ENCODE data around the gene RICTOR. TPM values are rescaled to one million over a fixed set of nuclear protein-coding genes. Genes with fewer than 3 reads are reported as not detected.

Gene RICTOR
- total RNA-seq, 1 donor from 2014 or later, result 46.4 TPM

DNA sequence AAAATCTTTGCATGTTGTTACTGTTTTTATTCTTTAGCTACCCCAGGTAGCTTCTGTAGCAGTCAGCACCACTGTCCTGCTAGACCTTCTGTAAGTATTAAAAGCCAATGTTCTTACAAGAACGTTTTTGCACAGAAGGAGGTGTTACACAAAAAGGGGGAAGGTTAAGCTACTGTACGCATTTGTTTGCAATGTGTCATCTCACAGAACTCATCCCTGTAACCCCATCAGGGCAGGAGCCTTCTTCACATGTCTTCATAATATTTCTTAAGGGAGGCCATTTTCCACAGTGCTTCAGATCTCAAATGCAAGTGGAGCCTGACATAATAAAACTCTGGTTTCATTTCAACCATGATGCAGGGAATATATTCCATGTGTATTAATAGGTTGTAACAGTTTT, 160.5 kb downstream of the RICTOR start:
- H3K4me1 Mint-ChIP-seq, result no peaks in the 10 kb centered on the region

GRCh38 chr5:38911933-38912332, 162.3 kb downstream of the RICTOR start:
- Mint-ChIP-seq H3K4me1 (no peaks in the 10 kb centered on the region), H3K9me3 (peaks cover 32% of the 10 kb centered on the region), H3K4me3 (no peak overlapping the region), H3K27me3 (ENCODE audit: low read depth) (peaks cover 1% of the 10 kb centered on the region), H3K36me3 (no peaks in the 10 kb centered on the region), H3K27ac (no peak overlapping the region)
- no peak for TF ChIP-seq CTCF (IDR thresholded peaks at IDR 0.05; ENCODE audit: unreplicated experiment)
- DNase-seq (ENCODE audit: low spot score in 2 of 2, unreplicated experiment in 2 of 2), result no peak

More for the DNA sequence above, 160.5 kb downstream of the RICTOR start:
- Mint-ChIP-seq H3K36me3 (no peaks in the 10 kb centered on the region), H3K9me3 (peaks cover 30% of the 10 kb centered on the region), H3K27ac (no peak overlapping the region), H3K4me3 (no peak overlapping the region), H3K27me3 (ENCODE audit: low read depth) (peaks cover 1% of the 10 kb centered on the region)
- no peak for TF ChIP-seq CTCF (IDR thresholded peaks at IDR 0.05; ENCODE audit: unreplicated experiment)
- no peak for DNase-seq (ENCODE audit: low spot score in 2 of 2, unreplicated experiment in 2 of 2)

GRCh38 chr5:38906503-38906902, 167.7 kb downstream of the RICTOR start:
- TF ChIP-seq CTCF (IDR thresholded peaks at IDR 0.05; ENCODE audit: unreplicated experiment), result no peak
- Mint-ChIP-seq H3K4me1 (no peaks in the 10 kb centered on the region), H3K27ac (no peak overlapping the region), H3K27me3 (ENCODE audit: low read depth) (no peaks in the 10 kb centered on the region), H3K36me3 (peaks cover 7% of the 10 kb centered on the region), H3K9me3 (peaks cover 40% of the 10 kb centered on the region), H3K4me3 (no peak overlapping the region)
- DNase-seq (ENCODE audit: low spot score in 2 of 2, unreplicated experiment in 2 of 2), result no peak

- Mint-ChIP-seq H3K4me3 (no peak overlapping the region), H3K9me3 (peaks cover 39% of the 10 kb centered on the region), H3K4me1 (no peaks in the 10 kb centered on the region), H3K36me3 (peaks cover 7% of the 10 kb centered on the region), H3K27me3 (ENCODE audit: low read depth) (no peaks in the 10 kb centered on the region), H3K27ac (no peak overlapping the region)
- DNase-seq (ENCODE audit: low spot score in 2 of 2, unreplicated experiment in 2 of 2), result no peak
- TF ChIP-seq CTCF (IDR thresholded peaks at IDR 0.05; ENCODE audit: unreplicated experiment), result no peak
These were observed 168.7 kb downstream of the RICTOR start for GRCh38 chr5:38905516-38905915.

GRCh38 chr5:38899936-38900335, 174.3 kb downstream of the RICTOR start:
- no peaks in the 10 kb centered on the region for H3K27me3 Mint-ChIP-seq (ENCODE audit: low read depth)
- peaks cover 7% of the 10 kb centered on the region for H3K36me3 Mint-ChIP-seq
- no peaks in the 10 kb centered on the region for H3K4me1 Mint-ChIP-seq
- H3K4me3 Mint-ChIP-seq, result no peak overlapping the region
- DNase-seq (ENCODE audit: low spot score in 2 of 2, unreplicated experiment in 2 of 2), result no peak
- no peak for TF ChIP-seq CTCF (IDR thresholded peaks at IDR 0.05; ENCODE audit: unreplicated experiment)
- no peak overlapping the region for H3K27ac Mint-ChIP-seq
- H3K9me3 Mint-ChIP-seq, result peaks cover 54% of the 10 kb centered on the region

GRCh38 chr5:38896760-38897159, 177.4 kb downstream of the RICTOR start:
- Mint-ChIP-seq H3K27ac (no peak overlapping the region), H3K4me1 (no peaks in the 10 kb centered on the region), H3K9me3 (peaks cover 51% of the 10 kb centered on the region), H3K4me3 (no peak overlapping the region), H3K27me3 (ENCODE audit: low read depth) (no peaks in the 10 kb centered on the region), H3K36me3 (no peaks in the 10 kb centered on the region)
- no peak for TF ChIP-seq CTCF (IDR thresholded peaks at IDR 0.05; ENCODE audit: unreplicated experiment)
- DNase-seq (ENCODE audit: low spot score in 2 of 2, unreplicated experiment in 2 of 2), result no peak
